AG04450 (cell line): ENCODE measurements around the gene MICAL3. TPM values are rescaled to one million over a fixed set of nuclear protein-coding genes. Genes with fewer than 3 reads are reported as not detected.

Source experiments
- CTCF ChIA-PET: fragments of 300-600, 350-600 bp; formaldehyde crosslinking; extraction: SDS; loops from one replicate; lab custom pipeline; 2022; ENCODE audit warnings: antibody characterized with exemption, inconsistent platforms; lab: Charles Lee
- POLR2A ChIA-PET: fragments of 350-600 bp; formaldehyde crosslinking; extraction: SDS; loops from one replicate; lab custom pipeline; 2021; ENCODE audit warnings: antibody characterized with exemption, inconsistent platforms; lab: Yijun Ruan, JAX
- DNase-seq: peaks from one replicate; pipeline ENCODE4 v3.0.0-alpha.2; 2011; ENCODE audit warnings: low read depth, low spot score
- H3K27ac ChIP-seq: one replicate; pipeline ENCODE4 v1.5.1; 2012; ENCODE audit warnings: low read depth, low read length, control low read depth
- H3K27me3 ChIP-seq: one replicate; pipeline ENCODE4 v1.6.0; 2012; ENCODE audit warnings: low read length; ENCODE audit not compliant: control insufficient read depth, insufficient read depth
- H3K4me3 ChIP-seq: 2 replicates; pipeline ENCODE4 v1.5.1; 2011; ENCODE audit warnings: mild to moderate bottlenecking, low read depth, low read length, control low read depth
- H3K9me3 ChIP-seq: 2 replicates; pipeline ENCODE4 v1.5.1; 2012; ENCODE audit warnings: low read length; ENCODE audit not compliant: control insufficient read depth, insufficient read depth
- polyA plus RNA-seq: library from polyadenylated mRNA; depleted of rRNA; stranded (reverse); fragments of >200 nt; gene quantifications from 2 replicates; pipeline ENCODE4 v1.2.3, GENCODE V29; 2011
- TF ChIP-seq, protein P1 (sequence below): IDR thresholded peaks from 2 replicates; pipeline ENCODE4 v1.5.1; 2011; ENCODE audit warnings: low read depth, low read length, control low read depth, inconsistent platforms

MICAL3 gene
- polyA plus RNA-seq, 1 experiment: 17.8 TPM

DNA sequence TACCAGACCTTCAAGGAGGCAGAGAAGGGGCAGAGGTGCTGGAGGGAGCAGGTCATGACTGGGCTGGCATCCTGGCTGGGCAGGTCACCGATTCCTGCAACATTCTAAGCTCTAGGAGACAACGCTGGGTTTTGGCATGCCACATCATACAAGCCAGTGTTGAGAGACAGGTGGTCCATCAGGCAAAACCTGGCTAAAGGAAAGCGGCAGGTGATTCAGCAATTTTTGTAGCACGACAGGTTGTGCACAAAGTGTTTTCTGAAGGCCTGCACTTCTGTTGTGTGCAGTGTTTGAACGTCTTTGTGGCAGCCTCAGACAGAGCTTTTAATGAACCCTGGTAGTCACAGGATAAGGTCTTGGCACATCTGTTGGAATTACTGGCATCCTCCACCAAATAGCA is 180.2 kb downstream of the MICAL3 start:
- POLR2A ChIA-PET: no interaction called here
- CTCF ChIA-PET: interaction anchor here (1.0 to 1.6 kb wide), 2 partner anchors 101 to 232 kb away, joined by 4 to 10 read pairs; no protein-coding TSS in a partner anchor

DNA sequence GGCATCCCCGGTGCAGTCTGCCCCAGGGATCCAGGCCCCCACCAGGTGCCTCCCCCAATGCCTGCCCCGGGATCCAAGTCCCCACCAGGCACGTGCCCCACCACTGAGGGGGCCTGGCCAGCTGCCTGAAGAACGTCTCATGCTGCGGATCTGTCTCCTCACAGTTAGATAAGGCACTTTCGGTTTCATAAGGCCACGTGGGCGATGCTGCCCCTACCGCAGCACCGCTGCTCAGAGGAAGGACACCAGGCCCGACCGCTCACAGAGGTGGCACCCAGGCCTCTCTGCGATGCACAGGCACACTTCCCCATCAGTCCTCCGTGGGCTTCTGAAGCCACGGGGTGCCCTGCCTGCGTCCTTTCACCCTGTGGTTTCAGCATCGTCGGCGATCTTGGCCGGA is 182.0 kb downstream of the MICAL3 start:
- DNase-seq: no peak
- ChIA-PET POLR2A (no interaction called here), CTCF (no interaction called here)
- Histone ChIP-seq H3K27me3 (no peaks in the 10 kb centered on the region), H3K27ac (no peak overlapping the region), H3K9me3 (no peaks in the 10 kb centered on the region; the same call in 1 of the 2 replicates), H3K4me3 (no peak overlapping the region)
- TF ChIP-seq, protein P1, sequence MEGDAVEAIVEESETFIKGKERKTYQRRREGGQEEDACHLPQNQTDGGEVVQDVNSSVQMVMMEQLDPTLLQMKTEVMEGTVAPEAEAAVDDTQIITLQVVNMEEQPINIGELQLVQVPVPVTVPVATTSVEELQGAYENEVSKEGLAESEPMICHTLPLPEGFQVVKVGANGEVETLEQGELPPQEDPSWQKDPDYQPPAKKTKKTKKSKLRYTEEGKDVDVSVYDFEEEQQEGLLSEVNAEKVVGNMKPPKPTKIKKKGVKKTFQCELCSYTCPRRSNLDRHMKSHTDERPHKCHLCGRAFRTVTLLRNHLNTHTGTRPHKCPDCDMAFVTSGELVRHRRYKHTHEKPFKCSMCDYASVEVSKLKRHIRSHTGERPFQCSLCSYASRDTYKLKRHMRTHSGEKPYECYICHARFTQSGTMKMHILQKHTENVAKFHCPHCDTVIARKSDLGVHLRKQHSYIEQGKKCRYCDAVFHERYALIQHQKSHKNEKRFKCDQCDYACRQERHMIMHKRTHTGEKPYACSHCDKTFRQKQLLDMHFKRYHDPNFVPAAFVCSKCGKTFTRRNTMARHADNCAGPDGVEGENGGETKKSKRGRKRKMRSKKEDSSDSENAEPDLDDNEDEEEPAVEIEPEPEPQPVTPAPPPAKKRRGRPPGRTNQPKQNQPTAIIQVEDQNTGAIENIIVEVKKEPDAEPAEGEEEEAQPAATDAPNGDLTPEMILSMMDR: no peak

More for the DNA sequence above, 180.2 kb downstream of the MICAL3 start:
- H3K27ac ChIP-seq: no peak overlapping the region
- DNase-seq: no peak
- H3K27me3 ChIP-seq: no peaks in the 10 kb centered on the region
- H3K9me3 ChIP-seq: no peaks in the 10 kb centered on the region; the same call in 1 of the 2 replicates
- no peak overlapping the region for H3K4me3 ChIP-seq
- TF ChIP-seq, protein P1: no peak

DNA sequence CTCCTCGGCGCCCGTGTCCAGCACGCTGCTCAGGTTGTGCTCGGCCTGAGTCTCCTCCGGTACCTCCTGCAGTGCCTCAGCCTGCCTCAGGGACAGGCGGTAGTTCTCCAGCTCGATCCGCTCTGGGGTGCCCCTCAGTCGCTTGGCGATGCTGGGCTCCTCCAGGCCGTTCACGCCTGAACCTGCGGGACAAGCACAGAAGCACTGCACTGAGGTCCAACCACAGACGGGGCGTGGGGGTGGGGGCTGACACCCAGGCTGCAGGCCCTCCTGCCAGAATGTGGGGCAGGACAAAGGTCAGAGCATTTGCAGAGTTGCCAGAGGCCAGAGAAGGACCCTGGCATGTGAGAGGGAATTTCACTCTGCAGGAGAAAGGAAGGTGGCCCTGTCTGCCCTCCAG is 182.5 kb downstream of the MICAL3 start:
- H3K27ac ChIP-seq: no peak overlapping the region
- POLR2A ChIA-PET: no interaction called here
- CTCF ChIA-PET: no interaction called here
- DNase-seq: no peak
- no peak overlapping the region for H3K4me3 ChIP-seq
- TF ChIP-seq, protein P1: no peak
- no peaks in the 10 kb centered on the region; the same call in 1 of the 2 replicates for H3K9me3 ChIP-seq
- H3K27me3 ChIP-seq: no peaks in the 10 kb centered on the region

DNA sequence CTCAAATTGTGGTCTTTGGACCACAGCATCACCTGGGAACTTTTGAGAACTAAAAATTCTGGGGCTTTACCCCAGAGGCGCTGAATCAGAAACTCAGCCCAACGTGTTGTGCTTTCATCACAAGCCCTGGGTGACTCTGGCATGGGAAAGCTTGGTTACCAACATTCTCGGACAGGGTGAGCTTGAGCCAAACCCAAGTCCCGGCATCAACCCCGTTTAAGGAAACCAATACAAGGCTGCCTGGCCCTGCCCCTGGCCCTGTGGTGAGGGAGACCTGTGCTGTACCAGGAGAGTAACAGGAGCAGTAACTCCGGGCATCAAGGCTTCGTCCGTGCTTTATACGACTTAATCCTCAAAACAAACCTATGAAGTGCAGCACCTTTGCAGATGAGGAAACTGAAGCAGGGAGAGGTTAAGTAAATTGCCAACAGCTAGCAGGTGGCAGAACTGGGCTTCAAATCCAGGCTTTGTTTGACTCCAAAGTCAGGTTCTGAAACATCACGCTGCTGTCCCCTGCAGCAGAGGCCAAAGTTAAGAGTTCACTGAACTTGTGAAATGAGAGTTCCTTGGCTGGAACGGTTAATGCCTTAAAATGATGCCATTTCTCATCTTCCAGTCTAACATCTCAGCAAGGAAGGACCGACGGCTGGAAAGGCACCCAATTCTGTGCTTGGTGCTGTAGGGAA is 186.0 kb downstream of the MICAL3 start:
- Histone ChIP-seq H3K27ac (no peak overlapping the region), H3K4me3 (no peak overlapping the region), H3K9me3 (no peaks in the 10 kb centered on the region; the same call in 1 of the 2 replicates), H3K27me3 (no peaks in the 10 kb centered on the region)
- CTCF ChIA-PET: interaction anchor here (0.9 to 2.5 kb wide), 2 partner anchors 185 to 238 kb away, joined by 3 to 8 read pairs; no protein-coding TSS in a partner anchor
- POLR2A ChIA-PET: interaction anchor here (0.6 kb wide), 1 partner anchor 238 kb away, joined by 5 read pairs; no protein-coding TSS in a partner anchor
- DNase-seq: no peak
- TF ChIP-seq, protein P1: no peak

DNA sequence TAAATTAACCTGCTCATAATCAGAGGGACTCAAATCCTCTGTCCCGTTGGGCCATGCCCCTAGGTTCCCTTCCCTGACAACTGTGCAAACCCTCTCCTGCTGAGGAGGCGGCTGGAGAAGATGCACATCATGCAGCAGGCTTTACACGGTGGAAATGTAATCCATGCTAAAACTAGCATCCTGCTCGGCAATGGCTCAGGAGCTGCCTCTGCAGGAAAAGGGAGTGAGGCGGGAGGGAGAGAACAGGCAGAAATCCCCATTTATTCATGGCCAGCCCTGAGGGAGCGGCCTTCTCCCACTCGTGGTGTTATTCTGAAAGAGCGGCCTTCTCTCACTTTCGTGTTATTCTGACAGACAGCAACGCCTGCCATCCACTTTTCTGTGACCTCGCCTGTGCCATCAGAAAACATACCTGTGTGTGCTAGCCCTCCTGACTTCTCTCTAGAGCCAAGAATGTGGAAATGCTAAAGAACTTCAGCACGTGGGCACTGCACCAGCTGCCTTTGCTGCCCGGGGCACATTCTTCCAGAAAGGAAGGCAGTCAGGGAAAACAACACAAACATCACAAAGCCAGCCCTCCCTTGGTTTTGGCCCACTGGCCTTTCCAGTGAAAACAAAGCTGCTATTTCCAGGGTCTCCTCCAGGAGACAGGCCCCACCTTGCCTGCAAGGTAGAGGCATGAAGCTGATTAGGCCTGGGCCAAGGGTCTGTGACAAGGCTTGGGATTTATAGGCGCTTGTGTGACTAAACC is 187.2 kb downstream of the MICAL3 start:
- CTCF ChIA-PET: interaction anchor here (2.5 kb wide), 1 partner anchor 239 kb away, joined by 8 read pairs; no protein-coding TSS in a partner anchor
- no peak overlapping the region for H3K27ac ChIP-seq
- POLR2A ChIA-PET: no interaction called here

More for the DNA sequence above, 187.2 kb downstream of the MICAL3 start:
- H3K27me3 ChIP-seq: no peaks in the 10 kb centered on the region
- no peak for DNase-seq
- H3K4me3 ChIP-seq: no peak overlapping the region
- no peaks in the 10 kb centered on the region; the same call in 1 of the 2 replicates for H3K9me3 ChIP-seq
- TF ChIP-seq, protein P1: no peak
